NOMO-1 treated with dmso at 0.1 percent for 144 hours (cell line): ENCODE results near the gene PLD1.
"Not testable (repeated sequence)": the region's sequence is repeated elsewhere in the genome, so short reads cannot be mapped to it uniquely, and the experiment has no call there.

Experiments
- DNase-seq: peaks from one replicate; lab custom pipeline; 2025; ENCODE audit not compliant: unreplicated experiment; lab: John Stamatoyannopoulos, UW

Gene PLD1

GRCh38 chr3:171643033-171643432 lies 167.2 kb downstream of the PLD1 start:
- no peak for DNase-seq

- no peak for DNase-seq
Measured at GRCh38 chr3:171640520-171641412, 169.5 kb downstream of the PLD1 start.

- DNase-seq, result no peak
Measured at GRCh38 chr3:171636666-171637065, 173.6 kb downstream of the PLD1 start.

- DNase-seq, result no peak
Measured at GRCh38 chr3:171632766-171633165, 177.5 kb downstream of the PLD1 start.

GRCh38 chr3:171626799-171627198 lies 183.5 kb downstream of the PLD1 start:
- DNase-seq, result not testable (repeated sequence)

- DNase-seq, result no peak
Measured at GRCh38 chr3:171622126-171622525, 188.2 kb downstream of the PLD1 start.

GRCh38 chr3:171620825-171621434 lies 189.4 kb downstream of the PLD1 start:
- no peak for DNase-seq

GRCh38 chr3:171616798-171617197 lies 193.5 kb downstream of the PLD1 start:
- DNase-seq, result no peak

- no peak for DNase-seq
Measured at GRCh38 chr3:171615686-171616085, 194.6 kb downstream of the PLD1 start.

GRCh38 chr3:171615281-171615680 lies 195.0 kb downstream of the PLD1 start:
- no peak for DNase-seq

GRCh38 chr3:171614318-171614921 lies 195.9 kb downstream of the PLD1 start:
- DNase-seq, result no peak

GRCh38 chr3:171607452-171607851 lies 202.8 kb downstream of the PLD1 start:
- no peak for DNase-seq

GRCh38 chr3:171606151-171606751 lies 204.0 kb downstream of the PLD1 start:
- no peak for DNase-seq

GRCh38 chr3:171604370-171604769 lies 205.9 kb downstream of the PLD1 start:
- DNase-seq, result no peak

- no peak for DNase-seq
Measured at GRCh38 chr3:171602072-171602471, 208.2 kb downstream of the PLD1 start.

- no peak for DNase-seq
Measured at GRCh38 chr3:171600030-171600429, 210.3 kb downstream of the PLD1 start.

GRCh38 chr3:171598990-171599389 lies 211.3 kb downstream of the PLD1 start:
- DNase-seq, result no peak

- DNase-seq, result no peak
Measured at GRCh38 chr3:171592786-171593185, 217.5 kb downstream of the PLD1 start.

- no peak for DNase-seq
Measured at GRCh38 chr3:171591070-171591469, 219.2 kb downstream of the PLD1 start.

- DNase-seq, result no peak
Measured at GRCh38 chr3:171586274-171586673, 224.0 kb downstream of the PLD1 start.

- no peak for DNase-seq
Measured at GRCh38 chr3:171585039-171585438, 225.2 kb downstream of the PLD1 start.

- DNase-seq, result no peak
Measured at GRCh38 chr3:171584100-171584499, 226.2 kb downstream of the PLD1 start.
